Measurements from ENCODE around the gene RFC3. TPM values are rescaled to one million over a fixed set of nuclear protein-coding genes. Genes with fewer than 3 reads are reported as not detected.

RFC3 gene
- total and polyA plus RNA-seq, 2 experiments from 2014 or later, result 11.5 to 17.7 TPM

DNA sequence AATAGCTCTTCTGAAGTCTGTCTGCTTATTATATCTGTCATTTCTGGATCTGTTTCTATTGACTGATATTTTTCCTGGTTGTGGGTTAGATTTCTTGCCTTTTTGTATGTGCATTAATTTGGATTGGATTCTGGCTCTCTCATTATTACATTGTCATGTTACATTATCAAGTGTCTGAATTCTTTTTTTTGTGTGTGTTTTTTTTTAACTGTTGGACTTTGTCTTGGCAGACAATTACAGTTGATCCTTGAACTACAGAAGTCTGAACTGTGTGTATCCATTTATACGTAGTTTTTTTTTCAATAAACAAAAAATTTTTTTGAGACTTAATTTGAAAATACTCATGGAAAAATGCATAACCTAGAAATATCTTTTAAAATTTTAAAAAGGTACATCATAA, 22.5 kb downstream of the RFC3 start:
- Histone ChIP-seq H3K4me2 (ENCODE audit: unreplicated experiment) (no peak overlapping the region), H3K4me3 (no peak overlapping the region), H3K79me2 (ENCODE audit: insufficient read depth) (no peaks in the 10 kb centered on the region), H3F3A (ENCODE audit: insufficient read depth) (no peaks in the 10 kb centered on the region), H4K20me1 (ENCODE audit: insufficient read depth) (no peaks in the 10 kb centered on the region), H3K9ac (no peak overlapping the region), H3K9me2 (ENCODE audit: insufficient read depth) (no peaks in the 10 kb centered on the region), H3K4me1 (ENCODE audit: insufficient read depth) (no peaks in the 10 kb centered on the region), H3K27me3 (replicated peaks; ENCODE audit: insufficient read depth) (no peaks in the 10 kb centered on the region), H3K27ac (no peak overlapping the region), H3K9me3 (ENCODE audit: low read depth) (no peaks in the 10 kb centered on the region), H2AFZ (no peak overlapping the region), H3K36me3 (ENCODE audit: low read depth) (peaks cover 8% of the 10 kb centered on the region)
- in situ Hi-C loops (cut with MboI), result no loop called here
- no peak for DNase-seq
- 98 to 100% methylated on average over 1 of the region's 1 CpG for WGBS, 2 experiments (ENCODE audit: low coverage in 1 of 2, low lambda C conversion rate in 2 of 2, missing lambda C conversion rate in 2 of 2)
- TF ChIP-seq EZH2phosphoT487 (IDR thresholded peaks at IDR 0.05; ENCODE audit: insufficient read depth, low read depth), result no peak
- no peak for TF ChIP-seq EZH2 (IDR thresholded peaks at IDR 0.05; ENCODE audit: insufficient read depth, poor library complexity, severe bottlenecking)

DNA sequence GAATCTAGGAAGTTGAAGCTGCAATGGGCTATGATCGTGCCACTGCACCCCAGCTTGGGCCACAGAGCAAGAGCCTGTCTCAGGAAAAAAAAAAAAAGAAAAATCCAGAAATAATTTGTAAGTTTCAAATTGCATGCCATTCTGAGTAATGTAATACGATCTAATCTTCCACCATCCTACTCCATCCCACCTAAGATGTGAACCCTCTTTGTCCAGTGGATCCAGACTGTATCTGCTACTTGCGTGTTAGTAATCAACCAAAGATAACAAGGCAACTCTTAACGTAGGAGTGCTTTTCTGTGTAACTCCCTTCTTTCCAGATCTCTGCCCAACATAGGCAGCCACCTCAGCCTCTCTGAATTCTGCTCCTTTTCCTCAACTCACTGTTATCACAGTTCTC, 24.3 kb downstream of the RFC3 start:
- no peak overlapping the region for H3K4me3 ChIP-seq
- no peak overlapping the region for H3K27ac ChIP-seq
- H3K9me3 ChIP-seq (ENCODE audit: low read depth), result no peaks in the 10 kb centered on the region
- no peaks in the 10 kb centered on the region for H4K20me1 ChIP-seq (ENCODE audit: insufficient read depth)
- no peaks in the 10 kb centered on the region for H3F3A ChIP-seq (ENCODE audit: insufficient read depth)
- H3K4me1 ChIP-seq (ENCODE audit: insufficient read depth), result no peaks in the 10 kb centered on the region
- TF ChIP-seq EZH2 (IDR thresholded peaks at IDR 0.05; ENCODE audit: insufficient read depth, poor library complexity, severe bottlenecking), result no peak
- no peak for TF ChIP-seq EZH2phosphoT487 (IDR thresholded peaks at IDR 0.05; ENCODE audit: insufficient read depth, low read depth)
- H3K27me3 ChIP-seq (replicated peaks; ENCODE audit: insufficient read depth), result no peaks in the 10 kb centered on the region
- H2AFZ ChIP-seq, result no peak overlapping the region
- no peak overlapping the region for H3K4me2 ChIP-seq (ENCODE audit: unreplicated experiment)
- no peak for DNase-seq
- H3K79me2 ChIP-seq (ENCODE audit: insufficient read depth), result no peaks in the 10 kb centered on the region
- H3K9me2 ChIP-seq (ENCODE audit: insufficient read depth), result no peaks in the 10 kb centered on the region
- 75 to 82% methylated on average over 4 of the region's 4 CpGs for WGBS, 2 experiments (ENCODE audit: low coverage in 1 of 2, low lambda C conversion rate in 2 of 2, missing lambda C conversion rate in 2 of 2)
- H3K9ac ChIP-seq, result no peak overlapping the region
- in situ Hi-C loops (cut with MboI), result no loop called here
- H3K36me3 ChIP-seq (ENCODE audit: low read depth), result no peaks in the 10 kb centered on the region

DNA sequence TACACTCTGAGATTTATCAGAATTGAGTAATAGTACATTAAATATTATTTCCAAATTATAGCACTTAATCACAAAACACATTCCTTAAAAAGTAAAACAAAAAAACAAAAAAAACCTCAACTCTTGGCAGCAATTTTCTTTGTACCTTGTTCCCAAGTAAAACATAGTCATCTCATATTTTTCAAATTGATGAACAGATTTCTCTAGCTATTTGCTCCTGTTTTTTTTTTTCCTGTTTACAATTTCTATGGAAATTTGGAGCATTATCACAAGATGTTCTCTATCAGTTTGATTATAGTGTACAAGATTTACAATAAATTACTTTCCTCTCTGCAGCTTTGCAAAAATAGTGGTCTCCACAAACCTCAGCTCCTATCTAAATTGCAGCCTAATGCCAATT, 25.0 kb downstream of the RFC3 start:
- Histone ChIP-seq H3K27ac (no peak overlapping the region), H3K4me2 (ENCODE audit: unreplicated experiment) (no peak overlapping the region), H3K27me3 (replicated peaks; ENCODE audit: insufficient read depth) (no peaks in the 10 kb centered on the region), H3K4me1 (ENCODE audit: insufficient read depth) (no peaks in the 10 kb centered on the region), H2AFZ (no peak overlapping the region), H3F3A (ENCODE audit: insufficient read depth) (no peaks in the 10 kb centered on the region), H3K9me2 (ENCODE audit: insufficient read depth) (no peaks in the 10 kb centered on the region), H4K20me1 (ENCODE audit: insufficient read depth) (no peaks in the 10 kb centered on the region), H3K4me3 (no peak overlapping the region), H3K9me3 (ENCODE audit: low read depth) (no peaks in the 10 kb centered on the region), H3K9ac (no peak overlapping the region), H3K79me2 (ENCODE audit: insufficient read depth) (no peaks in the 10 kb centered on the region), H3K36me3 (ENCODE audit: low read depth) (no peaks in the 10 kb centered on the region)
- TF ChIP-seq EZH2phosphoT487 (IDR thresholded peaks at IDR 0.05; ENCODE audit: insufficient read depth, low read depth) (no peak), EZH2 (IDR thresholded peaks at IDR 0.05; ENCODE audit: insufficient read depth, poor library complexity, severe bottlenecking) (no peak)
- in situ Hi-C loops (cut with MboI), result no loop called here
- DNase-seq, result no peak

DNA sequence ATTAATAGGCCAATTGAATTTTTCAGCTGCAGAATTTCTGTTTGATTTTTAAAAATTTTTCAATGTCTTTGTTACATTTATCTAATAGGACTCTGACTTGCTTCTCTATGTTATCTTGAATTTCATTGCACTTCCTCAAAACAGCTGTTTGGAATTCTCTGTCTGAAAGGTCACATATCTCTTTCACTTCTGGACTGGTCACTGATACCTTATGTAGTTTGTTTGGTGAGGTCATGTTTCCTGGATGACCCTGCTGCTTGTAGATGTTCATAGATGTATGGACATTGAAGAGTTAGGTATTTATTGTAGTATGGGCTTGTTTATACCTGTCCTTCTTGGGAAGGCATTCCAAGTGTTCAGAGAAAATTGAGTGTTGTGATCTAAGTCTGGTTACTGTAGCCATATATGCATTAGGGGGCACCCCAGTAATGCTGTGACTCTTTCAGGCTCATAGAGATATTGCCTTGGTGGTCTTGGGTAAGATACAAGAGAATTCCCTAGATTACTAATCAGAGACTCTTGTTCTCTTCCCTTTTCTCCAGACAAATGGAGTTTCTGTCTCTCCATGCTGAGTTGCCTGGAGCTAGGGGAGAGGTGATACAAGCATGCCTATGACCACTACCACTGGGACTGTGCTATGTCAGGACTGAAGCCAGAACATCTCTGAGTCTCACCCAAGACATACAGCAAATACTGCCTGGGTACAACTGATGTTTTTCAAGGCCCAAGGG, 27.8 kb downstream of the RFC3 start:
- Histone ChIP-seq H3K27me3 (replicated peaks; ENCODE audit: insufficient read depth) (no peaks in the 10 kb centered on the region), H3K79me2 (ENCODE audit: insufficient read depth) (no peaks in the 10 kb centered on the region), H3K4me1 (ENCODE audit: insufficient read depth) (no peaks in the 10 kb centered on the region), H2AFZ (no peak overlapping the region), H3K4me2 (ENCODE audit: unreplicated experiment) (no peak overlapping the region), H3K9ac (no peak overlapping the region), H3K9me3 (ENCODE audit: low read depth) (no peaks in the 10 kb centered on the region), H3K4me3 (no peak overlapping the region), H3F3A (ENCODE audit: insufficient read depth) (no peaks in the 10 kb centered on the region), H3K9me2 (ENCODE audit: insufficient read depth) (no peaks in the 10 kb centered on the region), H3K27ac (no peak overlapping the region), H4K20me1 (ENCODE audit: insufficient read depth) (no peaks in the 10 kb centered on the region), H3K36me3 (ENCODE audit: low read depth) (no peaks in the 10 kb centered on the region)
- in situ Hi-C loops (cut with MboI), result no loop called here
- TF ChIP-seq EZH2phosphoT487 (IDR thresholded peaks at IDR 0.05; ENCODE audit: insufficient read depth, low read depth) (no peak), EZH2 (IDR thresholded peaks at IDR 0.05; ENCODE audit: insufficient read depth, poor library complexity, severe bottlenecking) (no peak)
- DNase-seq, result no peak

All from GM23248 (cell line).